ENCODE measurements around the gene SLC22A1. TPM values are rescaled to one million over a fixed set of nuclear protein-coding genes. Genes with fewer than 3 reads are reported as not detected.

SLC22A1 gene
- total and polyA plus RNA-seq, 10 of the 15 experiments (the other 5 are each of a cell fraction or from before 2014, with no cell fraction given): 0.09 to 0.28 (median 0.15) TPM; not detected in 3

DNA sequence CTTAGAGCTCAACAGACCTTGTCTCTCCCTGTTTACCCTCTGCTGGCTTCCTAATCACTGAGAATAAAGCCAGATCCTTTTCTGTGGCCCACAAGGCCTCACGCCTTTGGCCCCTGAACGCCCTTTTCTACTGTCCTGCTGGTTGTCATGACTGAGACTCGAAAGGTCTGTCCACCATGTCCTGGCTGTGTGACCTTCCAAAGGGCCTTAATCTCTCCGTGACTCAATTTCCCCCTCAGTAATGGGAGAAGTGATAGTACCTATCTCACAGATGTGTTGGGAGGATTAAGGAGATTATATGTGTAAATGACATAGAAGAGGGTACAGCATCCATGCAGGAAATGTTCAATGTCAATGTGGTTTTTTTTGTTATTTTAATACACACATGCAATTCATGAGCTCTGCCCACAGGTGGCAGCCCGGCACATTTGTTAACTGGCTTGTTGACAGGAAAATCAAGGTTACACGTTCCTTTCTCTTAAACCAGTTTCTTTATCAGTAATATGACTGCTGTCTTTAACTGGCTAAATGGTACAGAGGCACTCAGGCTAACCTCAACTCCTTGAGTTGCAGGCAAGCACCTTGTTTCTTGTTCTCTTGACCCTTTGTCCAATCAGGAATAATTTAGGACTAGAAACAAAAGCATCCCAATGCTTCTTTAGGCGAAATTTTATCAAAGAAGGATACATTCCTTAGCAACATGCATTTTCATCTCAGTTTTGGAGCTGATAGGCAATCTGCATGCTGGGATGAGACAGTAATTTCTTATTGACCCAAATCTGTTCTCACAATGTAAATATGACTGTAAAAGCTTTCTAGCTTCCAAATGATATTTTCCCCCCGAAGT lies 16.6 kb downstream of the SLC22A1 start (continued):
- no peak for TF ChIP-seq IKZF1 (conservative IDR thresholded peaks at IDR 0.05)
- TF ChIP-seq MEF2B (IDR thresholded peaks at IDR 0.05; ENCODE audit: partially characterized antibody, poor library complexity, severe bottlenecking): no peak
- peak; percentile 73 for TF ChIP-seq RAD21 (IDR thresholded peaks at IDR 0.05; ENCODE audit: insufficient read depth, low read depth, low read length)
- no peak for TF ChIP-seq EZH2 (IDR thresholded peaks at IDR 0.05; ENCODE audit: borderline replicate concordance, control insufficient read depth, low read depth, low read length)
- TF ChIP-seq SMC3 (IDR thresholded peaks at IDR 0.05; ENCODE audit: borderline replicate concordance, low read length): peak; percentile 91
- TF ChIP-seq CHD4 (IDR thresholded peaks at IDR 0.05): no peak

GRCh38 chr6:160138839-160139419 lies 17.3 kb downstream of the SLC22A1 start:
- Histone ChIP-seq H3K79me2 (ENCODE audit: control insufficient read depth, insufficient read depth, low read length) (no peaks in the 10 kb centered on the region), H3K9ac (ENCODE audit: control insufficient read depth, insufficient read depth, low read length) (no peak overlapping the region), H3K4me2 (ENCODE audit: control insufficient read depth, insufficient read depth) (no peak overlapping the region), H3K9me3 (replicated peaks; ENCODE audit: control insufficient read depth, insufficient read depth, low read length) (no peaks in the 10 kb centered on the region), H3K27me3 (replicated peaks in 1 of 2; ENCODE audit: control insufficient read depth in 2 of 2, insufficient read depth in 2 of 2, low read length in 1 of 2) (no peaks in the 10 kb centered on the region; a peak in 1 of 4 replicates), H3K4me1 (ENCODE audit: control insufficient read depth, insufficient read depth, low read length) (no peaks in the 10 kb centered on the region), H2AFZ (ENCODE audit: control insufficient read depth, low read depth, low read length) (no peak overlapping the region), H3K36me3 (ENCODE audit: control insufficient read depth in 2 of 2, insufficient read depth in 2 of 2, low read length in 1 of 2) (no peaks in the 10 kb centered on the region), H3K4me3 (no peak overlapping the region), H4K20me1 (ENCODE audit: control insufficient read depth, insufficient read depth) (no peaks in the 10 kb centered on the region), H3K27ac (ENCODE audit: control insufficient read depth, insufficient read depth) (no peak overlapping the region)
- ChIA-PET SMC1A (ENCODE audit: uncharacterized antibody, unreplicated experiment) (interaction anchor here (0.7 to 2.9 kb wide), 8 partner anchors 8 to 381 kb away, joined by 3 to 23 read pairs (median 4); no protein-coding TSS in a partner anchor), RAD21 (ENCODE audit: unreplicated experiment) (interaction anchor here (1.0 to 1.7 kb wide), 6 partner anchors 112 to 317 kb away, joined by 3 to 16 read pairs (median 6); no protein-coding TSS in a partner anchor), POLR2A (no interaction called here), CTCF (interaction anchor here (0.6 to 4.2 kb wide), 16 partner anchors 9 to 1335 kb away, joined by 3 to 49 read pairs (median 4); no protein-coding TSS in a partner anchor)
- no peak for ATAC-seq
- BruUV-seq (replicated peaks): no TSS peak
- DNase-seq (ENCODE audit: low read depth, low spot score): no peak
- 54% methylated on average over 13 of the region's 13 CpGs for WGBS (ENCODE audit: insufficient coverage, insufficient replicate concordance, low lambda C conversion rate, missing lambda C conversion rate)
- no peak for TF ChIP-seq CHD2 (IDR thresholded peaks at IDR 0.05; ENCODE audit: borderline replicate concordance, low read depth, low read length)
- TF ChIP-seq NFYB (IDR thresholded peaks at IDR 0.05; ENCODE audit: insufficient read depth, low read depth, low read length): no peak
- no peak for TF ChIP-seq MYB (IDR thresholded peaks at IDR 0.05; ENCODE audit: borderline replicate concordance, low read depth, low read length)
- TF ChIP-seq CHD4 (IDR thresholded peaks at IDR 0.05): no peak
- intact Hi-C loops (cut with micrococcal nuclease; ENCODE audit: unreplicated experiment) (loop anchor here (1.0 to 10.0 kb wide), 3 partner anchors 317 to 526 kb away; partner anchors contain the start of gene LPA), in situ Hi-C loops (cut with MboI) (no loop called here)
- no peak for FAIRE-seq

All from GM12878 (cell line).